Measurements from ENCODE around the gene ARHGAP27.

The ARHGAP27 gene

DNA sequence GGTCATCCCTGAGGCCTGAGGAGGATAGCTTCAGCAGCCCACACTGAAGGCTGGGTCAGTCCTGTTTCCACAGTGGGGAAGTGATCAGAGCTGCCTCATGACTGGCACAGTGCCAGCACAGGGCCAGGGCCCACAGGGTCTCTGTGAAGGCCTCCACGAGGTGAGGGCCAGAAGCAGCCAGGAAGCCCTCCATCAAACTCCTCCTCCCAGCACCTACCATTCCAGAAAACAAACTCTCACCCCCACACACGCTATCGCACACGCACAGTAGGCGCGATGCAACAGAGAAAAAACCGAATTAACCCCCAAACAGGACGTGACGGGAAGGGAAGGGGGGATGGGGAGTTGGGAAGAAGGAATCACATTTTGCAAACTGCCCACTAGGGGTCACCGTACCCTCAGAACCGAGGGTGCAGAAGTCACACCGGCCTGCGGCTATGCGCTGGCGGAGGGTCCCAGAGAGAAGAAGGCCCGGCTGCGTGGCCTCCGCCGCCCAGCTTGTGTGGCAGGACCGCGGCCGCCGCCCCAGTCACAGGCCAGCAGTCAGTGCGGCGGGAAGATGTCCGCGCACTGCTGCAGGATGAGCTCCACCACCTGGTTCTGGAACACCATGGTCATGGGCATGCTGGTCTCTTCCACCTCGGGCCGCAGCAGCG is 37.6 kb downstream of the ARHGAP27 start:
- peak; percentile 72 for DNase-seq
- in situ Hi-C loops (cut with HindIII; ENCODE audit: low pct_ligation_motif_present, low pct_unique_long_range_greater_than_20kb, low sequenced_read_pairs): no loop called here

DNA sequence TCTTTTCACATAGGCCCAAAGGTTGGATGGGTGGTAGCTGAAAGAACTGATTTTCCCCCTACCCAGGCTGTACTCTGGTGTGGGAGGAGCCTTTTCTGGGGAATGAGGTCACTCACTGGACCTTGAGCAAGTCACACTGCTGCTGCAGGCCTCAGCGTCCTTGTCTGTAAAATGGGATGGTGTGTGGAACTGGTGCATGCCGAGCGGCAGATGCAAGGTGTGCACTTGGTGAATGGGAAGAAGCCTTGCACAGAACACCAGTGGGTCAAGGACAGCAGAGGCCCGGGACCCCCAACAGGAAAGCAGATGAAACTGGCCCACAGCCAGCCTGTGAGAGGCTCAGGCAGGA is 38.1 kb downstream of the ARHGAP27 start:
- in situ Hi-C loops (cut with HindIII; ENCODE audit: low pct_ligation_motif_present, low pct_unique_long_range_greater_than_20kb, low sequenced_read_pairs): no loop called here
- DNase-seq: no peak

DNA sequence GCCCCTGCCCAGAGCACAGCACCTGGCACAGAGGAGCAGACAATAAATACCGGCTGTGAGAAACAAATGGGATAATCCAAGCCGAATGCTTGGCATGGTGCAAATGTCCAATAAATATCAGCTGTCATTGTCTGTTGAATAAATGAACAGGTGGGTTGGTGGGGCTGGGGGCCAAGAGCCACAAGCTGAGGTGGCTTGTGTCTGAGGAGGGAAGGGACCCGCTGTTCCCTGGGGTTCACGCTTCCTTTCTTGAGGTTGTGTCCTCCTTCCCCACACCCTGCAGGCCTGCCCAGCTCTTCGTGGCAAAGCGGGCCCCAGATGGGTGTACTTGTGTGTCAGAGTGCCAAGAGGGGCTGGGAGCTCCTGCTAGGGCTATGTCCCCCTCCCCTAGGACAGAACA is 38.6 kb downstream of the ARHGAP27 start:
- no peak for DNase-seq
- in situ Hi-C loops (cut with HindIII; ENCODE audit: low pct_ligation_motif_present, low pct_unique_long_range_greater_than_20kb, low sequenced_read_pairs): no loop called here

DNA sequence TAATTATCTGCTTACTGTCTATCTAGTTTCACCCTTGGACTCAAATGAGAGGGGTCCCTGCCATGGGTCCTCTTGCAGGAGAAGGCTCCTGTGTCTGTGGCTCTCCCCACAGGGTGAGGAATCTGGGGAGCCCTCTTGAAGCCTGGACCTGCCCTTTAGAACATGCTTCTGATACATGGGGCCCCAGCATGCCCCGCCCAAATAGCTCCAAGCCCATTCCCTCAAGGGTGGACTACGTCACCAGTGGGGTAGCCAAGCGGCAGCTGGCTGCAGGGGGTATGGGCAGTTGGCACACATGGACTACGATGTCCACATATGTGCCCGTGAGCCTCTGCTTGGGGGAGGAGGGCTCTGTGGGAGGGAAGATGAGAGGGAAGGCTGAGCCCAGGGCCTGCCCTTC is 39.3 kb downstream of the ARHGAP27 start:
- in situ Hi-C loops (cut with HindIII; ENCODE audit: low pct_ligation_motif_present, low pct_unique_long_range_greater_than_20kb, low sequenced_read_pairs): no loop called here
- no peak for DNase-seq

DNA sequence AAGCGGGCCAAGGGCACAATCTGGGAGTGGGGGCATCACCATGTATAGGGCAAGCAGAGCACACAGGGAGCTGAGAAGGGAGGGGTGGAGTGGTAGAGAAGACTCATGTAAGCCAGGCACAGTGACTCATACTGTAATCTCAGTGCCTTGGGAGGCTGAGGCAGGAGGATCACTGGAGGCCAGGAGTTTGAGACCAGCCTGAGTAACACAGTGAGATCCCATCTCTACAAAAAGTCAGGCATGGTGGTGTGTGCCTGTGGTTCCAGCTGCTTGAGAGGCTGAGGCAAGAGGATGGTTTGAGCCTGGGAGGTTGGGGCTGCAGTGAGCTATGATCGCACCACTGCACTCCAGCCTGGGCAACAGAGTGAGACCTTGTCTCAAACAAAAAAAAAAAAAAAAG is 40.8 kb downstream of the ARHGAP27 start:
- DNase-seq: no peak
- in situ Hi-C loops (cut with HindIII; ENCODE audit: low pct_ligation_motif_present, low pct_unique_long_range_greater_than_20kb, low sequenced_read_pairs): no loop called here

DNA sequence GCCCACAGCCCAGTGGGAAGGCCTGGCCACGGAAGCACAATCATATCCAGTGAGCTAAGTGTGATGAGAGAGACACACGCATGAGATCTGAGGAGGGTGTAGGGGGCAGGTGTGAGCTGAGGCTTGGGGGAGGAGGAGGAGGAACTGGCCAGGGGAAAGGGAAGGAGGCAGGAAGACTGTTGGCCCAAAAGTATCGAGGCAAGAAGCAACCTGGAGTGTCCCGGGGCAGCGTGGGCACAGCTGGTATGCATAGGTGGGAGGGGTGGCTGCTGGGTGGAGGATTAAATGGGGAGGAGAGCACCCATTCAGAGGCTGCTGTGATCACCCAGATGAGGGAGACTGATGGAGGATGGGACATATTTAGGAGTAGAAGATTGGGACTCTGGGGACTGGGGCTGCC is 41.4 kb downstream of the ARHGAP27 start:
- in situ Hi-C loops (cut with HindIII; ENCODE audit: low pct_ligation_motif_present, low pct_unique_long_range_greater_than_20kb, low sequenced_read_pairs): no loop called here
- DNase-seq: no peak

DNA sequence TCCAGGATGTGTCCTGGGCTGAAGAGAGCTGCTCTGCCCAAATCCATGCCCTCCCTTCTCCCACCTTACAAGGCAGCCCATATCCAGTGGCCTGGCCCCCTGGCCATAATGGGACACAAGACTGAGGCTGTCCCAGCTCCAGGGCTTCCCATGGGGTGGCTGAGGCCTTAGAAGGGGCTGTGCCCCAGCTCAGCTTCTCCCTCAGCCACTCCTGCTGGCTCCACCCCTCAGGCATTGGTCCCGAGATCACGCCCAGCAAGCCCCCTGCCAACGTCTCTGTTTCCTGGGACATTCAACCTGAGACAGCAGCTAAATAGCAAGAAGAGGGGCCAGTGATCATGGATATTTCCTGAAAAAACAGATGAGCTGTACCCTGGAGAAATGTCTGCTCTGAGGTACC is 43.3 kb downstream of the ARHGAP27 start:
- in situ Hi-C loops (cut with HindIII; ENCODE audit: low pct_ligation_motif_present, low pct_unique_long_range_greater_than_20kb, low sequenced_read_pairs): loop anchor here (10.0 kb wide), 1 partner anchor 85 kb away; no protein-coding TSS in a partner anchor
- no peak for DNase-seq

DNA sequence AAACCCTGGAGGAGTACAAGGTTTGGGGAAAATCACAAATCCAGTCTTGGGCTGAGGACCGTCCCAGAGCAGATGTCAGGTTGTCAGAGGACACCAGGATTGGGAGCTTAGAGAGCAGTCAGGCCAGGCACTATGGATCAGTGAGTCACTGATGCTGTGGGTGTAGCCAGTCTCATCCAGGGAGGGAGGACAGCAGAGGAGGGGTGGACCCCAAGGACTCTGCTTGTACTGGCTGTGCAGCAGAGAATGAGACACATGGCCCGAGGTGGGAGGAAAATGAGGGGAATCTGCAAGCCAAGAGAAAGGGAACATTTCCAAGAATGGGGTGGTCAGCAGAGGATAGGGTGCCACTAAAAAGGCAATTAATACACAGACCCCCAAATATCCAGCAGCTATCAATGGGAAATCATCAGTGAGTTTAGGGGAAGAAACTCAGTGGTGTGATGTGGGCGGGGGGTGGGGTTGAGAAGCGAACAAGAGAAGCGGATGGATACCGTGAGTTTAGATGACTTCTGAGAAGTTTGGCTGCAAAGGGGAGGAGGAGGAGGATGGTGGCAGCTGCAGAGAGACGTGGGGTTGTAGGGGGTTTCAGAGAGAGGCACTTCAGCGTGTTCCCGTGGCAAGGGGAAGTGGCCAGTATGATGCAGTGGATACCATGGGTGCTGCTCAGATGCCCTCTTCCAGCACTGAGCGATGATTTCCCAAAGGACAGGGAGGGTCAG is 43.9 kb downstream of the ARHGAP27 start:
- in situ Hi-C loops (cut with HindIII; ENCODE audit: low pct_ligation_motif_present, low pct_unique_long_range_greater_than_20kb, low sequenced_read_pairs): loop anchor here (10.0 kb wide), 1 partner anchor 84 kb away; no protein-coding TSS in a partner anchor

DNA sequence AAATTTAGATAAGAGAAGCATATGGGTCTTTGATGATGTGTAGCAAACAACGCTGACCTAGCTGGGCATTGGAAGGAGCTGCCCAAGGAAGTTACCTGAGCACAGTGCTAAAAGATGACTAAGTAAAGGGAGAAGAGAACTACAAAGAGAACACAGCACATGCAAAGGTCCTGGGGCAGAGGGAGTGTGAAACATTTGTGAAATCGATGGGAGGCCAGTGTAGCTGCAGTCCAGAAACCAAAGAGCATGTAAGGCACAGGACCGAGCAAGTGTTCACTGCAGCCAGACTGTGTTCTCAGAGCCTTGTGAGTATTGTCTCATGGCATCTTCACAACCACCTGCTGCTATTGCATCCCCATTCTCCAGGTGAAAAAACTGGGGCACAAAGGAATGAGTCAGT is 44.9 kb downstream of the ARHGAP27 start:
- in situ Hi-C loops (cut with HindIII; ENCODE audit: low pct_ligation_motif_present, low pct_unique_long_range_greater_than_20kb, low sequenced_read_pairs): loop anchor here (10.0 kb wide), 1 partner anchor 83 kb away; no protein-coding TSS in a partner anchor
- no peak for DNase-seq

More for the DNA sequence above, 43.9 kb downstream of the ARHGAP27 start:
- DNase-seq: no peak

DNA sequence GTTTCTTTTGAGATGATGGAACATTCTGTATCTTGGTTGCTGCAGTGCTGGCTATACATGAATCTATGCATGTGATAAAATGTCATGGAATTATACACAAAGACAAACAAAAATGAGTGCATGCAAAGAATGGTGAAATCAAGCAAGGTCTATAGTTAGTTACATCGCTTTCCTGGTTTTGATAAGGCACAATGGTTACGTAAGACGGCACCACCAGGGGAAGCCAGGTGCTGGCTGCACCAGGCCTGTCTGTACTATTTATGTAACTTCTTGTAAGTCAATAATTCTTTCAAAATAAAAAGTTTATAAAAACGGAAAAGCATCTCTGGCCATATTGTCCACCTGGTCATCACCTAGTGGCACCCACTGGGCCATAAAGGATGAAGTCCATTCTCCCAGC is 46.5 kb downstream of the ARHGAP27 start:
- no peak for DNase-seq
- in situ Hi-C loops (cut with HindIII; ENCODE audit: low pct_ligation_motif_present, low pct_unique_long_range_greater_than_20kb, low sequenced_read_pairs): loop anchor here (10.0 kb wide), 1 partner anchor 81 kb away; no protein-coding TSS in a partner anchor

DNA sequence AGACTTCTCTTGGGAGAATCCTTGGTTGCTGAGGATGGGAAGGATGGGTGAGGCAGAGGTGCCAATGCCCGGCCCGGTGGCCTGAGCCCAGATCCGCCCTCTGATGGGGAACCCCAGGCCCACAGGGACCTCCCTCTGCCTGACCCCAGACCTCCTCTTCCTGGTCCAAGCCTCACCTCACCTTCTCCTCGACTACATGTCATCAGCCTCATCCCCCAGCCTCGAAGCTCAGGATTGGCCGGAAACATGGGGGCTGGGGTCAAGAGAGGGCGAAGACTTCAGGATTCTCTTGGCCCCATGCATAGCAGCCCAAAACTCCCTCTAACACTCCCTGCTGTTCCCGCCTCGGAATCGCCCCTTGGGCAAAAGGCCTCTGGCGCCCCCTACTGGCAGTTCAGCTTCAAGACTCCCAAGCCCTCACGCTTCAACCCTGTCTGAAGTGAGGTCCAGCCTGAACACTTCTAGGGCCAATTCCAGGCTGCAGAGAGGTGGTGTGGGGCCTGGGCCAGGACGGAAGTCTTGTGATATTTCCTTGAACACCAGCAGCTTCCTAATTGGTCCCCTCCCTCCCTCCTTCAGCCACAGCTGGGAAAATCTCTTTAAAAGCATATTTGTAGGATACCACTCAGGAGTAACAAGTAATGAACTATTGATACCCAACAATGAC is 47.2 kb downstream of the ARHGAP27 start:
- in situ Hi-C loops (cut with HindIII; ENCODE audit: low pct_ligation_motif_present, low pct_unique_long_range_greater_than_20kb, low sequenced_read_pairs): loop anchor here (10.0 kb wide), 1 partner anchor 81 kb away; no protein-coding TSS in a partner anchor
- DNase-seq: peak; percentile 86

DNA sequence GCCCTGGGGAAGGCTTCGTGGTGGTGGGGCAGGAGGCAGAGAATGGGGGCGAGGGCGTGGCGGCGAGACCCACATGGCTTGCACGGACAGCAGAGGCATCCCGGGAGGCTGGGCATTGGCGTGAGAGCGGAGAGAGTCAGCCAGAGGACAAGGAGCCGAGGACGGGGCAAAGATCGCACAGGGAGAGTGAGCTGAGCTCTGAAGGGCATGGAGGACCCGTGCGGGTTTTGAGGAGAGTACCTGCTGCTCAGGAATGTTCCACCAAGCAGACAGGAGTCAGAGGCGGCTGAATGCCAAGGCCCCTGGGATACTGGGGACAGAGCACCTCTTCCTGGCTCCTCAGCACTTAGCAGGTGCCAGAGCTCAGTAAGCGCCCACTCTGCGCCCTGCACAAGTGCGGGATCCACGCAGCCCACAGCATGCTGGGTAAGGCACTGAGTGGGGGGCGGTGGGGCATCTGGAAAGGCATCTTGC is 47.8 kb downstream of the ARHGAP27 start:
- in situ Hi-C loops (cut with HindIII; ENCODE audit: low pct_ligation_motif_present, low pct_unique_long_range_greater_than_20kb, low sequenced_read_pairs): loop anchor here (10.0 kb wide), 1 partner anchor 80 kb away; no protein-coding TSS in a partner anchor
- no peak for DNase-seq

DNA sequence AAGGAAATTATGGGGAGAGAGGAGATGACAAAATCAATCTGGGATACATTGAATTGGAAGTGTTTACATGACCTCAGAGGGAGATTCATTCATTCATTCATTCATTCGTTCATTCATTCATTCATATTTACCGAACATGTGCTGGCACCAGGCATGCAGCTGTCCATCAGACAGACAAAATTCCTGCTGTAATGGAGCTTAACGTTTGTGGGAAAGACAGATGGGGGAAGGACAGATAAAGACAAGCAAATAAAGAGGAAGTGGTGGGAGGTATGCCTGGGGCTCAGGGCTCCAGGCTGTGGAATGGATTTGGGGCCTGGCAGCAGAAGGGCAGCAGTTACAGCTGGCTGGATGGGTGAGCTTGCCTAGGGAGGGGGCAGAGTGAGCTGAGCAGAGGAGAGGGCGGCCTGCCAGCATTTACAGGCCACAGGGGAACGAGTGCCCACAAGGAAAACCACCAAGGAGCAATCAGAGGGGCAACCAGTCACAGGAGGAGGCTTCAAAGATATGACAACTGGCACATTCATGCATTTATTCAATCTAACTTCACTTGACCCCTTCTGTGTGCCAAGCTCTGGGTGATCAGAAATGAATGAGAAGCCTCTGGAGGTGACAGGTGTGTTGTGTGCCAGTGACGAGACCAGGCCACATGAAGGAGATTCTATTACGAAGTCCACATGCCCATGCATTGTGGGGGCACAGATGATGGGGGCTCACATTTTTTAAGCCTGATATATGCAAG is 48.5 kb downstream of the ARHGAP27 start:
- DNase-seq: peak; percentile 71
- in situ Hi-C loops (cut with HindIII; ENCODE audit: low pct_ligation_motif_present, low pct_unique_long_range_greater_than_20kb, low sequenced_read_pairs): loop anchor here (10.0 kb wide), 1 partner anchor 79 kb away; no protein-coding TSS in a partner anchor

DNA sequence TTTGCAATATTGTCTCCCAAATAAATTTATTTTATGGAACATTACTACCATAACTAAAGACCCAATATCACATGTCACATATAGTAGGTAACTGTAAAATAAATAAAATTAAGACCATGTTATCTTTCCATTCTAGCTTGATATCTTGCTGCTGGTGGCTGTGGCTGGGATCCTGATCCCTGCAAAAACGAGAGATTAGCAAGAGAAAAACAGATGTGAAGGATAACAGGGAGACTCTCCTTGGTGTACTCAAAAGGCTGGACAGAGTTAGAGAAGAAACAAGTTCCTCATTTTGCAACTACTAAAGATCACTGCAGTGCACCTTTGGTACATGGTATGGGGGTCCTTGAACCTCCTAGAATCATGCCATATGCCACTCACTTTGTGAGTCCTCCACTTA is 49.7 kb downstream of the ARHGAP27 start:
- DNase-seq: no peak
- in situ Hi-C loops (cut with HindIII; ENCODE audit: low pct_ligation_motif_present, low pct_unique_long_range_greater_than_20kb, low sequenced_read_pairs): loop anchor here (10.0 kb wide), 1 partner anchor 78 kb away; no protein-coding TSS in a partner anchor

DNA sequence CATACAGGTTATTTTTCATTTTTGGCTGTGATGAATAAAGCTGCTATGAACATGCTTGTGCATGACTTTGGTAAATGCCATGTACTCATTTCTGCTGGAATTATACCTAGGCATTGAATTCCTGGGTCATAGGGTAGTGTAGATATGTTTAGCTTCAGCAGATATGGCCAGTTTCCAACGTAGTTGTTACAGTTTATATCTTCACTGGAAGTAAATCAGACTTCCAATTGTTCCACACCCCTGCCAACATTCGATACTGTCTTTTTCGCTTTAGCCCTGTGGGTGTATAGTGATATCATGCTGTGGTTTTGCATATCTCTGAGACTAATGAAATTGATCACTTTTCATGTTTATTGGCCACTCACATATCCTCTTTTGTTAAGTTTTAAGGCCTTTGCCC is 50.4 kb downstream of the ARHGAP27 start:
- in situ Hi-C loops (cut with HindIII; ENCODE audit: low pct_ligation_motif_present, low pct_unique_long_range_greater_than_20kb, low sequenced_read_pairs): loop anchor here (10.0 kb wide), 1 partner anchor 77 kb away; no protein-coding TSS in a partner anchor
- DNase-seq: no peak

DNA sequence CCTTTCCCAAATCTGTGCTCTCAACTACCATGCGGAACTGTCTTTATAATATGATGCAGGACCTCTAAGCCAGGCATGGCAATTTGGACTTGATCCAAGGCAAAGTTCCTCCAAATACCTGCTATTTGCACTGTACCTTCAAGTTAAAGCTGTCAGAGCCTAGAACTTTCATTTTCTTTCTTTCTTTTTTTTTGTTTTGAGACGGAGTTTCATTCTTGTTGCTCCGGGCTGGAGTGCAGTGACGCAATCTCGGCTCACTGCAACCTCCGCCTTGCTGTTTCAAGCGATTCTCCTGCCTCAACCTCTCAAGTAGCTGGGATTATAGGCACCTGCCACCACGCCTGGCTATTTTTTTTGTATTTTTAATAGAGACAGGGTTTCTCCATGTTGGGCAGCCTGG is 51.7 kb downstream of the ARHGAP27 start:
- in situ Hi-C loops (cut with HindIII; ENCODE audit: low pct_ligation_motif_present, low pct_unique_long_range_greater_than_20kb, low sequenced_read_pairs): loop anchor here (10.0 kb wide), 1 partner anchor 76 kb away; no protein-coding TSS in a partner anchor
- no peak for DNase-seq

DNA sequence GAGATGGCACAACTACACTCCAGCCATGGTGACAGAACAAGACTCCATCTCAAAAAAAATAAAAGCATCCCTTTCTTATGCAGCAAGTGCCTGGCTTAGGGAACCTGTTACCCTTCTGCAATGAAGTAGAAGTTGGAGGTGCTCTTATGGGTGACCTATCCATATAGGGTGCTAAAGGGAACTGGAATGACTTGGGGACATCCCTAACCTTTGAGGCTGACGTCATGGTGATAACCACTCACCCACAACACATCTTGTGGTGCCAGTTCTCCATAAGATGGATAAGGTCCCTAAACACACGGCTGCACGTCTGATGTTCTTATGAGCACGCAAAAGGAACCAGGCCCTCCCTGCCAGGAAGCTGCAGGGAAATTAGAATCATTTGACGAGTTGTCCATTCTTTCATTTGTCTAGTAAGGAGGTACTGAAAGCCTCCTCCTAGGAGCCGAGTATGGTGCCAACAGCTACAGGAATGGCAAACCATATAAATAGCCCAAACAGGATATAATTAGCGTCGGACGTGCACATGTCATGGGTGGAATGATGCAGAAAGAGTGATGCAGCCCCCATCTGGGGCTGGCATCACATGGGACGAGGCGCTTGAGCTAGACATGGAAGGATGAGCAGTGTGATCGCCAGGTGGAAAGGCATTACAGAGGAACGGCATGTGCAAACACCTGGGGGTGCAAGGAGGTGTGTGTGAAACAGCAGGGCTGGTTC is 52.5 kb downstream of the ARHGAP27 start:
- in situ Hi-C loops (cut with HindIII; ENCODE audit: low pct_ligation_motif_present, low pct_unique_long_range_greater_than_20kb, low sequenced_read_pairs): loop anchor here (10.0 kb wide), 1 partner anchor 75 kb away; no protein-coding TSS in a partner anchor
- no peak for DNase-seq

DNA sequence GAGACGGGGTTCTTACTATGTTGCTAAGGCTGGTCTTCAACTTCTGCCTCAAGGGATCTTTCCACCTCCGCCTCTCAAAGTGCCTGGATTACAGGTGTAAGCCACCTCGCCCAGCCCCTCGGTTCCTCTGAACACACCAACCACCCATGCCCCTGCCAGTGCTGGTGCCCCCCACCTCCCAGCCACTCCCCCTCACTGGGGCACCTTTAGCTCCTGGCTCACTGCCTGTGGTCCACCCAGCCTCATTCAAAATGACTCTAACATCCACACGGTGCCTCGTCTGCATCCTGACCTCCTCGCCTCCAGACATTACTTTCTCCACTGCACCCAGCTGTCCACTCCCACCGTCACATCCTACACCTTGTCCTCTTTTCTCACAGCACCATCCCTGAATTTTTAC is 55.3 kb downstream of the ARHGAP27 start:
- DNase-seq: no peak
- in situ Hi-C loops (cut with HindIII; ENCODE audit: low pct_ligation_motif_present, low pct_unique_long_range_greater_than_20kb, low sequenced_read_pairs): no loop called here
